Measurements from ENCODE around the gene STING1.
"Not testable (repeated sequence)": the region's sequence is repeated elsewhere in the genome, so short reads cannot be mapped to it uniquely, and the experiment has no call there.

Gene STING1

DNA sequence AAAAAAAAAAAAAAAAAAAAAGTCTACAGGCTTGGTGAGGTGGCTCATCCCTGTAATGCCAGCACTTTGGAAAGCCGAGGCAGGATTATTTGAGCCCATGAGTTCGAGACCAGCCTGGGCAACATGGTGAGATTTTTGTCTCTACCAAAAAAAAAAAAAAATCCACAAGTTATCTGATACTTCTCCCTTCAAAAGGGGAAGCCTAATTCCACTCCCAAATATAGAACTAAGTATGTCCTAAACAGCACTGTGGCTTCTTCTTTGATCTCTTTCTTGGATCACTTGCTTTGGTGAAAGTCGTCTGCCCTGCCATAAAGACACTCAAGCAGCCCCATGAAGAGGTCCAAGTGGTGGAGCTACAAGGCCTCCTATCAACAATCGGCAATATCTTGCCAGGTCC is 18.8 kb upstream of the STING1 start:
- no peak for DNase-seq

DNA sequence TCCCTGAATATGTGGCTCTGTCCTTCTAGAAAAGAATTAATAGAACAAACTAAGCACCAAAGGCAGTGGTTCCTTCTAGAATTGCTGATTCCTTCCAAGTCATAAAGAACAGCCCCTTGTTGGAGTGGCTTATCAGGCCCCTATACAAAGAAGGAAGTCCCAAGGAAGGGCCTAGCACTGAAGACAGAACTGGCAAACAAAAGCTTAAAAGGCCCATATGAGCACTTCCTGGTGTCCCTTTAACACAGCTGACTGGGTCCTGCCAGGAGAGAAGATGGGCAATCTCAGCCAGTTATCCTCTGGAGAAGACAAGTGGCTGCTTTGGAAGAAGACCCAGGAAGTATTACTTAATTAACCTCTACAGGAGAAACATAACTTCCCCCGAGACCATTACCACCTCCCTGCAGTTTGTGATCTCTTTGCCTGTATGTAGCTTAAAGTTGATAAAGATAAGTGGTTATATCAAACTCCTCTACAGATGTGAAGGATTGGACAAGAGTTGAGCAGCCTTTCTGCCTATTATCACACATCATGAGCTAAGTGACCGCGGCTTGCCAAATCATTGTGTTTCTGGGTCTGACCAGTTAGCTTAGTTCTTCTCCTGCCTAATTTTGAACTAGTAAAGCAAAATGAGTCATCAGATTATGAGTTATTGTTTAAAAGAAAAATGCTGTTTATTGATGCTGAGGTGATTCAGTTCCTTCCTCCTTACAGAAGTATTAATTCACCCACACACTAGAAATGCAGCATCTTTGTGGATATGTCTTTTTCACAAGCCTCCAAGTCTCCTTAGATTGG is 13.3 kb upstream of the STING1 start:
- DNase-seq: no peak

DNA sequence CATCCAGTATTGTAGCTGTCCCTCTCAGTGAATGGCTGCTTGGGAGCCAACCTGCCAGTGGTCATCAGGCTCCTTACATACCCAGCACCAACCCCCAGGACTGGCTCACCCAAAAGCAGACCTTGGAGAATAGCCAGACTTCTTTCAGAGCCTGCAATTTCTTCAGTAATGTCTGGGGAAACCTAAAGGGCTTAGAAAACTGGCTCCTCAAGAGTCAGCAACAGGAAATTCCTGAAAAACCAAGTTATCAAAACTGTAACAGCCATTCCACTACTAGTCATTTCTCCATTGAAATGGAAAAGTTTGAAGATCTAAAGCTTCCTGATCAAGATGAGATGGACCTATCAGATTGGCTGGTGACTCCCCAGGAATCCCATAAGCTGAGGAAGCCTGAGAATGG is 12.3 kb upstream of the STING1 start:
- DNase-seq: no peak

DNA sequence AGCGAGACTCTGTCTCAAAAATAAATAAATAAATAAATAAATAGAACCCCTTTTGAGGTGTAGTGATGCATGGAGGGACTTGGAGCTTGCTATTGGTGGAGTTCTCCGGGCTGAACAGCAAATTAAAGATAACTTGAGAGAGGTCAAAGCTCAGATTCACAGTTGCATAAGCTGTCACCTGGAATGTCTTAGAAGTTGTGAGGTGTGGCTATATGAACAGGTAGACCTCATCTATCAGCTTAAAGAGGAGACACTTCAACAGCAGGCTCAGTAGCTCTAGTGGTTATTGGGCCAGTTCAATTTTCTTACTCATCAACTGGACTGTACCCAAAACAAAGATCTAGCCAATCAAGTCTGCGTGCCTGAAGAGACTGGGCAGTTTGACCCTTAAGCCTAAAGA is 11.7 kb upstream of the STING1 start:
- DNase-seq: no peak

DNA sequence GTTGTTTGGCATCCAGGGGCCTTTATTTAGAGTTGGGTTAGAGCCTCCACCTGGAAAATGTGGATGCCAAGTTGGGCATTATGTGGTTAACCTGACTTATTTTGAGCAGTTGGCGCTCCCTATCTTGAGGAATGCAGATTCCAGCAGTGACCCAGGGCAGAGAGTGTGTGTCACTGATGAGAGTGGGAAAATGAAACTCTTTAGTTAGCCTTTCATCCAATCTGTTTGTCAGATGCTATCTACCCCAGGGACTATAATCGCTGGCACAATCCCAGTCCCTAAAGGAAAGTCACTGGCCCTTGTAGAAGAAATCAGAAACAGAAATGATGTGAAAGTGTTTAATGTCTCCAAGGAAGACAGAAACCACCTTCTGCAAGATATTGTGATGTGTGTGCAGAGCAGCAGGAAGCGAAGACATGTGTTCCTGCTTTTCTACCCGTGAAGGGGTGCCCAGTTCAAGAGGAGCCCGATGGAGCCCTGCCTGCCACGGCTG is 10.2 kb upstream of the STING1 start:
- DNase-seq: no peak

DNA sequence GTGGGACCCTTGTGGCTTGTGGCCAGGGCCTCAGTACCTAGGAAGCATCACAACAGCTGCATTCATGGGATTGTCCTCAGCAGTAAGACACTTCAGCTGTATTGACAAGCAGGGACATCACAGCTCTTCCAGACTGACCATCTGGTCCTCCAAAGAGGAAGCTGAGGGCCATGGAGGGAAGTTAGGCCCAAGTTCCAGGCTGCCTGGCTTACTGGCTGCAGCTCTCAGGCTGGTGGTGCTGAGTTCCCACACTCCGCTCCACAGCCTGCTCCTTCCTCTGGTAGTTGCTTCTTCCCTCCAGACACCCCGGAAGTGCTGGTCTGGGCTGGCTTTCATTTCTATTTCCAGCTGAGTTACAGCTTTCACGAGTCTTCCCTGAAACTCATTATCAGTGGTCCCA is 5.7 kb upstream of the STING1 start:
- no peak for DNase-seq

DNA sequence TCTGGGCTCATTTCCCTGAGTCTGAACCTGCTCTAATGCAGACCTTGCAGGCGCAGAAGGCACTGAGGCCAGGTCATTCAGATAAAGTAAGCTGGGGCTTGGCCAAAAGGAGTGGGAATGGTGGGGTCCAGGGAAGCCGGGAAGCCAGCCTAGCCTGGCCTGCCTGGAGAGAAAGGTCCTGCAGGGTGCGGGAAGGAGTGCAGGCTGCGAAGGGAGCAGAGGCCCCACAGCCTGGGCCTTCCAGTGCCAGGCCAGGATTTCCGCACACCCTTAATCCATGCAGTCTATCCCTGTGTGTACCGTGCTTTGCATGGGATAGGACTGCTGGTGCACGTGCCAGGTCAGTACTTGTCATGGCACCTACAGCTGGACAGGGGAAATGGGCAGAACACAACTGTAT is 3.6 kb upstream of the STING1 start:
- no peak for DNase-seq

DNA sequence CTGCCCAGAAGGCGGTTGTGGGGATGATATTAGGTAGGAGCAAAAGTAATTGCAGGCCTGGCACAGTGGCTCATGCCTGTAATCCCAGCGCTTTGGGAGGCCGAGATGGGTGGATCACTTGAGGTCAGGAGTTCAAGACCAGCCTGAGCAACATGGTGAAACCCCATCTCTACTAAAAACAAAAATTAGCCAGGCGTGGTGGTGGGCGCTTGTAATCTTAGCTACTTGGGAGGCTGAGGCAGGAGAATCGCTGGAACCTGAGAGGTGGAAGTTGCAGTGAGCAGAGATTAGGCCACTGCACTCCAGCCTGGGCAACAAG is 291 bp upstream of the STING1 start:
- DNase-seq: not testable (repeated sequence)

DNA sequence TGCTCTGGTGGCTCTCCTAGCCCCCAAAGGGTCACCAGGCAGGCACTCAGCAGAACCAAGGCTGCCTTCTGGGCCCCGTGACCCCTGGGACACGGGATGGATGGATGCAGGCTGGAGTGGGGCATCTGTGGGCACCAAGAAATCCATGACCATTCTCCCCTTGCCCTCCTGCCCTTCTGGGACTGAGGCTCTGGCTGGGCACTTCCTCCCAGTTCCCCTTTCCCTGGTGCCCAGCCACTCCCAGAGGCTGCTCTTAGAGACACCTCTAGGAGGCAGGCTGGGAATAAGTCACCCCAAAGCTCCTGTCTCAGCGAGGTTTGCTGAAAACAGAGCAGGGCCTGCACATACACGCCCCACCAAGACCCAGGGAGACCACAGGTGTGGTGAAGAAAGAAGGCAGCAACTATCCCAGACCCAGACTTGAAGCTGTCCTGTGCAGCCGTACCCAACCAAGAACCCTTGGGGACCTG is 943 bp downstream of the STING1 start:
- DNase-seq: peak; percentile 33

DNA sequence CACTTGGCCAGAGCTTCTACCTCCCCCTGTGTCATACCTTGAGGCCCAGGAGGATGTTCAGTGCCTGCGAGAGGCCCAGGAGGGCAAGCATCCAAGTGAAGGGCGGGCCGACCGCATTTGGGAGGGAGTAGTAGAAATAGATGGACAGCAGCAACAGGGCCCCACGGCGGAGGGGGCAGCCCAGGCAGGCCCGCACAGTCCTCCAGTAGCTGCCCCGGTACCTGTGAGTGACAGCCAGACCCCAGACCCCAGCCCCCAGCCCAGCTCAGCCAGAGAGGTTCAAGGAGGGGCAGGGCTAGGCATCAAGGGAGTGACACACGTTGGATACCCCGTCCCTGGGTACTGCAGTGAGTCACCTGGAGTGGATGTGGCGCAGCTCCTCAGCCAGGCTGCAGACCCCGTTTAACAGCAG is 1.4 kb downstream of the STING1 start:
- peak; percentile 25 for DNase-seq

DNA sequence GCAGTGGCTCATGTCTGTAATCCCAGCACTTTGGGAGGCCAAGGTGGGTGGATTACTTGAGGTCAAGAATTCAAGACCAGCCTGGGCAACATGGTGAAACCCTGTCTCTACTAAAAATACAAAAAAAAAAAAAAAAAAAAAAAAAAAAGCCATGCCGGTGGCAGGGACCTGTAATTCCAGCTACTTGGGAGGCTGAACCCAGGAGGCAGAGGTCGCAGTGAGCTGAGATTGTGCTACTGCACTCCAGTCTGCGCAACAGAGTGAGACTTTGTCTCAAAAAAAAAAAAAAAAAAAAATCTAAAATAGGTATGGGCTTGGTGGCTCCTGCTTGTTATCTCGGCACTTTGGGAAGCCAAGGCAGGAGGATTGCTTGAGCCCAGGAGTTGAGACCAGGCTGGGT is 2.8 kb downstream of the STING1 start:
- DNase-seq: not testable (repeated sequence)

DNA sequence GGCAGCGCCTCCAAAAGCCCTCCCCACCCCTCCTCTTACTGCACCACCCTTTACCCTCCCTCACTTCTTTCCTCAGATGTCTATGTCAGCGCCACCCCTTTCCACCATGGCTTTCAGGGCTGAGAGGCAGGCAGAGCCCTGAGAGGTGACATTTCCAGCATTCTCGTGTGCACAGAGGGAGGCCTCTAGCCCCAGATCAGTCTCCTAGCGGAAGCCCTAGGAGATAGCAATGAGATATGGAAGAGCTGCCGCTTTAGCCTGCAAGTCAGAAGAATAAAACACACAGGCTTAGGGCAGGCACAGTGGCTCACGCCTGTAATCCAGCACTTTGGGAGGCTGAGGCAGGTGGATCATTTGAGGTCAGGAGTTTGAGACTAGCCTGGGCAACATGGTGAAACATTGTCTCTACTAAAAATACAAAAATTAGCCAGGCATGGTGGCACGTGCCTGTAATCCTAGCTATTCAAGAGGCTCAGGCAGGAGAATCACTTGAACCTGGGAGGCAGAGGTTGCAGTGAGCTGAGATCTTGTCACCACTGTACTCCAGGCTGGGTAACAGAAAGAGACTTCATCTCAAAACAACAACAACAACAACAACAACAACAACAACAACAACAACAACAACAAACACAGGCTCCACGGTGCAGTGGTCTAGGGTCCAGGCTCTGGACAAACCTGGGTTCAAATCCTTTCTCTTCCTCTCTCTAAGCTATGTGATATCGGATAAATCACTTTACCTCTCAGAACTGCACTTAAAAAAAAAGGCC is 3.7 kb downstream of the STING1 start:
- not testable (repeated sequence) for DNase-seq

DNA sequence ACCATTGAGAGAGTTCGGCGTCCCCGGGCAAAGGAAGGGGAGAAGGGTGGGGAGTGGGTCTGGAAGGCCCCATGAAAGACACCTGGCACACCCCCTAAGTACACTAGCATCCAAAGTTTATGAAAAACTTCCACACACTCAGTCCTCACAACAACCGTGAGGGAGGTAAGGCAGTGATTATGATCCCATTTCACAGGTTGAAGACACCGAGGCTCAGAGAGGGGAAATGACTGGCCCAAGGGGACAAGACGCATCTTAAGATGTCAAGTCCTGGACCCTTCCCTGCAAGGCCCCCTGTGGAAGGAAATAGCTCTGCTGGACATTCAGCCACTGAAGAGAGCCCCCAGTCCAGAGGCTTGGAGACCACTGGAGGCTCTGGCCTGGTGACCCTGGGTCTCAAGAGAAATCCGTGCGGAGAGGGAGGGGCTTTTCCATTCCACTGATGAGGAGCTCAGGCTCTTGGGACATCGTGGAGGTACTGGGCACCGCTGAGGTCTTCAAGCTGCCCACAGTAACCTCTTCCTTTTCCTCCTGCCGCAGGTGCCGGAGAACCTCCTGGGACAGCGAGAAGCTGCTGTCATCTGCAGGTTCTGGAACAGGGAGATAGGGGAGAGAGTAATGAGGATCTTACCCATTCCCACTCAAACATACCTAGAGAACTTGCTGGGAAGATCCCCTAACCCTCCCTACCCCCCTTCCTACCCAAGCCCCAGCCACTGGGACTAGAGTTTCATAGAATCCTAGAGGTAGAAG is 6.5 kb downstream of the STING1 start:
- no peak for DNase-seq

DNA sequence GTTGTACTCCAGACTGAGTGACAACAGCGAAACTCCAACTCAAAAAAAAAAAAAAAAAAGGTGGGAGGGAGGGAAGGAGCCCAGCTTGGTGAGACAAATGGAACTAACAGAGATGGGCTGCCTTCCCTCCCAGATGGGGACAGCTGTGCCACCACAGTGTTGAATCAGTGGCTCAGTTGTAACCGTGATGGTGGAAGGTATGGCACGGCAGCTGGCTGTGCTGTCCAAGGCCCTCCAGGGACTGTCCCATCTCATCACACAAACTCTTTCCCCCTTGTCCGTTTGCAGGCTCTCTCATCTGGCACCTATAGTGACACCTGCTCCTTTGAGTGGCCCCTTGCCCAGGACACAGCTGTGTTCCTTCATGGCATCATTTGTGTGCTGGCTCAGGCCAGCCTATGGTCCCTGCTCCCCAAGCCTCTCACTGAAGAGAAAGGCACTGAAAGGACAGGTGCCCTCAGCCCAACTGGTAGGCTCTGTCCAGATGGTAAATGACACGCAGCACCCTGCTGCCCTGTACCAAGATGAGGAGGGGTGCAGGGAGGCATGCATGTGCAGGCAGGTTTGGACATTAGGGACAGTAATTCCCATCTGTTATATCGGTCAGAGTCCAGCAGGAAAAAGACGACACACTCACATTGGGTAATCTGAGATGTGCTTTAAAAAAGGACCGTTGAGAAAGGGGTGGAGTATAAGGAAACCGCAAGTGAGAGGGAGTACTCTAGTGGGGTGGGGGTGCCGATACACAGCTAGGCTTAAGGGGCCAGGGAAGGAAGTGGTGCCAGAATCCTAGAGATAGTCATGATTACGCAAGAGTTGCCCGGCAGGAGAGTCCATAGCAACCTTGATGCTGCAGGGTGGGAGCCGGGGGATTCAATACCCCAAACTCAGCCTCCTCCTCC is 7.4 kb downstream of the STING1 start:
- DNase-seq: no peak

DNA sequence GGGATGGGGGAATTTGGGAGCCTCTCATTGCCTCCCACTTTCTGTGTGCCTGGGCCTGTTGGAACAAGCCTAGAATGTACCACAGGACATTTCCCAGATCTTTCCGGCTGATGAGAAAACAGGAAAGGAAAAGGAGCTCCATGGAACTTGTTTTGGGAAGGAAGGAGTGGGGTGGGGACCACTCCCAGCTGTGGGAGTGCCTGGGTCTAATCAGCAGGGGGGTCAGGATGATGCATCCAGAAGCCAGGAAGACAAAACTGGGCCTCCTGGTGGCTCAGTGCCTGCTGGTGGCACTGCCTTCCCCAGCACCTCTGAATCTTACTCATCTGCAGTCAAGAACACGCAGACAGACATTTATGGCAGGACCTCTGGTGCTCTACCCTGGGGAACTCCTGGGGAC is 9.0 kb downstream of the STING1 start:
- no peak for DNase-seq

DNA sequence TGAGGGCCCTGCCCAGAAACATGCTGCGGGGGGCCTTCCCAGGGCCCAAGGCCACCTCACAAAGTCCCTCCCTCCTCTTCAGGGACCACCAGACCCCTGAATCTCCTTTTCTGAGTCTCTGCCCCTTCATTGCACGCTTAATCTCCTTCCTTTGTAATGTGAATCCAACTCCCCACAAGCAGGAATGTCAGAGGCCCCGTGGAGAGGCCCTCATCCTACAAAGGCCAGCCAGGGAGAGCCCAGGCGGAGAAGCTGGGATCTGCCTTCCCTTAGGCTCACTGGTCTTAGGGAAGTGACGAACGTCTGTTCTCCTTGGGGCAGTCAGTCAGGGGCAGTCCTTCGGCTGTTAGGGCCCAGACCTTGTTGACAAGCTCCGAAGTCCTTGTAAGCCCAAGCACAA is 9.5 kb downstream of the STING1 start:
- no peak for DNase-seq

DNA sequence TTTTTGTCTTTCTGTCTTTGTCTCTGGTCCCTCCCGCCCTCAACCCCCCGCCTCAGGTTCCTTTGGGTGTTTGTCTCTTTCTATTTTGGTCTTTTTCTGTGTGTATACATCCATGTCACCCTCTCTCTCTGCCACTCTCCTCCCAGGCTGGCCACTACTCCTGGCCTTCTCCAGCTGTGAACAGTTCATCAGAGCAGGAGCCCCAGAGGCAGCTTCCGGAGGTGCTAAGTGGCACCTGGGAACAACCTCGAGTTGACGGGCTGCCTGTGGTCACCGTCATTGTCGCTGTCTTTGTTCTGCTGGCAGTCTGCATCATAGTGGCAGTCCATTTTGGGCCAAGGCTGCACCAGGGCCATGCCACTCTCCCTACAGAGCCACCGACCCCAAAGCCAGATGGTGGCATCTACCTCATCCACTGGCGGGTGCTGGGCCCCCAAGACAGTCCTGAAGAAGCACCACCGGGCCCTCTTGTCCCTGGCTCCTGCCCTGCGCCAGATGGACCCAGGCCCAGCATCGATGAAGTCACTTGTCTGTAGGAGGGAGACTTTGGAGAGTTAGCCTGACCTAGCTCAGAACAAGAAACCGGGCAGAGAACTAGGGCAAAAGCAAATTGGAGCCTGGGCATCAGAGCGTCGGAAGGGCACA is 10.1 kb downstream of the STING1 start:
- DNase-seq: no peak

DNA sequence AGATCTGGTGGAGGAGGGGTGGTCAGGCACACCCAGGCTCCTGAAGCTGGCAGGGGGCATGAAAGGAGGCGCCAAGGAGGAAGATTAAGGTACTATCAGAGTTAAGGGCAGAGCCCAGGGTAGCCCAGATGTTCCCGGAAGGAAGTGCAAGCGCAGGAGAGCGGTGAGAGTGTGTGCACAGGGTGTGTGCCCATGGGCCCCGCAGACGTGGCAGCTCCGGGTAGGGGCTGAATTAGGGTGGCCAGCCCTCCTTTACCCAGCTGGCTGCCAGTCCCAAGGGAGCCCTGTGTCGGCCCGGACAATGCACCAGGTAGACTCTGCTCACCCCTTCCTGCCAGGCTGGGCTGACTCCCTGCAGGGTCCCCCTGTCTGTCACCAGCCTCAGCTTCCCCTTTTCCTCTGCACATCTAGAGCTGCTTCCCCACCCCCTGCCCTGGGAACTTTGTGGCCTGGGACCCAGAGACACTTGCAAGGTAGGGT is 11.7 kb downstream of the STING1 start, which contains the start of gene SMIM33:
SMIM33 (plus strand) TSS at position 184 of the 480 bp plus-strand sequence; CDS start at position 302, 118 bp downstream.
- DNase-seq: peak; percentile 40

DNA sequence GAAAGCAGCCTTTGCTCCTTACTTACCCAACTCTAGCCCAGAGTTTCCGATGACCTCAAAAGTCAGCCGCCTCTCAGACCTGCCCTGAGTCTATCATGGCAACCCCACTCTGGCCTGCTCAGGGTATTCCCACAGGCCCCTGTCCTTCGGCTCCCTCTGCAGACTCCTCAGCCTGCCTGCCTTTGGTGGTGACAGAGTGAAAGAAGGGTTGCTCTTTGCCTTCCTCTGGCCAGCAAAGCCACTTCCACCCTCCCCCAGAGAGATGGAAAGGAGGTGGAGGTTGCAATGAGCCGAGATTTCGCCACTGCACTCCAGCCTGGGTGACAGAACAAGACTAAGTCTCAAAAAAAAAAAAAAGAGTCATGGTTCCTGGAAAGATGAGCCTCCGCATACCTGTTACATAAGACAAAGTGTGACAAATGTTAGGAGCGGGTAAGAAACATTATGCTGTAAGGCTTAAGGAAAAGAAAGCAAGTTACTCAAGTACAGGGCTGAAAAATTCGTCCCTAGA is 14.1 kb downstream of the STING1 start:
- DNase-seq: no peak

DNA sequence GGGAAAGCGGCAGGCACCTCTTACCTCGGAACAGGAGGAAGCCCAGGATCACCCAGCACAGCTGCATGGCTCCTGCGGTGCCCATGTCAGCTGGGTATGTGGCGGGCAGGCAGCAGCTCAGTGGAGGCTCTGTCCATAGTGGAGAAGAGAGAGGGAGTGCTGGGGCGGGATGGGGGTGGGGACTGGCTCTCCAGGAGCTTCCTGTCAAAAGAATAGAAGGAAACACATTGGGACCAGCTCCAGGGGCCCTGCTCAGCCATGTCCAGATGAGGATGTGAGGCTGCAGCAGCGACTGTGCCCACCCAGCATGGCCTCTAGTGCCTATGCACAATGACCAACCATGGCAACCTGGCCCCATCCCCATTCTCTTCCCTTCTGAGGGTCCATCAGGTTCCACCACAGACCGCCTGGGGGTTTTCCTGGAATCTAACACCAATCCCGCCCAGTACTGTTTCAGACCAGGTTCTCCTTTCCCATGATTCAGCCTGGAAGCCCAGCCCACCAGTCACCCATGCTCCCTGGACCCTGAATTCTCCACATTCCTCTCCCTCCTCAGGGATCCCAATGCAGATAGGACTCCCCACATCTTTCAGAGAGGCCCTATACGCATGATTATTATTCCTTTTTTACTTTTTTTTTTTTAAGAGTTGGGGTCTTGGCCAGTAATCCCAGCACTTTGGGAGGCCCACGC is 19.8 kb downstream of the STING1 start, which contains the start of gene ECSCR:
ECSCR (minus strand) TSS at position 158 of the 691 bp plus-strand sequence; CDS start at position 85, 73 bp downstream.
- no peak for DNase-seq

DNA sequence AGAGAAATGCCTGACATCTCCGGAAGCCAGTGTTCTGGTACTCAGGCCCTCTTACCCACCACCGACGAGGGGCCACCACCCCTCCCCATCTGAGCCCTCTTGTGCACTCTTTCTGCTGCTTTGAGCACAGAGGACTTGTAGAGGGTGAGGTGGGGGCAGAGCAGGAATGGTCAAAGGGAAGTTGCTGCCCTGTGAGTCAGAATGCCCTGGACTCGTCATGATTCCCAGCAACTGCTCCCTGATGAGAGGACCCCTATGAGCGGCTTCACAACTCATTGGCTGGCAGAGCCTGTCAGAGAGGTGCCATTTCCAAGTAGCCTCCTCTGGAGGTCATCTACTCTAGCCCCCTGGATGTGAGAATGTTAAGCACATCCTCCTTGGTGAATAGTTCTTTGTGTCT is 20.9 kb downstream of the STING1 start:
- no peak for DNase-seq
